ENCODE results near the gene TTYH3. TPM values are rescaled to one million over a fixed set of nuclear protein-coding genes. Genes with fewer than 3 reads are reported as not detected.

Gene TTYH3
- total and polyA plus RNA-seq, 9 of the 15 experiments (the other 6 are each of a cell fraction or from before 2014, with no cell fraction given): 0.01 to 5.5 (median 1.1) TPM

GRCh38 chr7:2698581-2699288 is 66.9 kb downstream of the TTYH3 start:
- Histone ChIP-seq H3K4me2 (ENCODE audit: insufficient read depth, low read length) (no peak overlapping the region), H4K20me1 (replicated peaks; ENCODE audit: control insufficient read depth, insufficient read depth, low read length) (peaks cover 3% of the 10 kb centered on the region), H3K79me2 (ENCODE audit: control insufficient read depth, insufficient read depth, low read length) (no peaks in the 10 kb centered on the region), H3K9ac (ENCODE audit: insufficient read depth in 1 of 2, low read depth in 2 of 2, low read length in 2 of 2) (peak overlapping the region in 1 of 2 experiments; percentile 61; a peak in 1 of 4 replicates), H3K27me3 (ENCODE audit: control insufficient read depth in 2 of 2, insufficient read depth in 2 of 2, low read length in 2 of 2) (peaks cover 36 to 58% of the 10 kb centered on the region in 2 experiments), H3K4me1 (replicated peaks in 1 of 2; ENCODE audit: control insufficient read depth in 2 of 2, insufficient read depth in 2 of 2, low read length in 2 of 2) (peaks cover 0 to 21% of the 10 kb centered on the region in 2 experiments; a peak in 1 of 5 replicates), H2AFZ (ENCODE audit: low read depth, low read length) (no peak overlapping the region), H3K27ac (ENCODE audit: extremely low read depth, low read depth, low read length) (no peak overlapping the region), H3K9me1 (ENCODE audit: control insufficient read depth, insufficient read depth, low read length) (no peaks in the 10 kb centered on the region), H3K9me3 (replicated peaks; ENCODE audit: control insufficient read depth, insufficient read depth, low read depth, low read length) (no peaks in the 10 kb centered on the region), H3K36me3 (ENCODE audit: control insufficient read depth, insufficient read depth, low read length) (no peaks in the 10 kb centered on the region), H3K4me3 (no peak overlapping the region)
- intact Hi-C loops (cut with micrococcal nuclease) (no loop called here), in situ Hi-C loops (cut with MboI) (no loop called here)
- WGBS (ENCODE audit: insufficient coverage, low coverage, missing lambda C conversion rate): 7% methylated on average over 18 of the region's 18 CpGs
- TF ChIP-seq ZNF316 (IDR thresholded peaks at IDR 0.05) (no peak), ZNF121 (CRISPR knock-in tag; conservative IDR thresholded peaks at IDR 0.05) (peak; percentile 68), CREB3 (tag; conservative IDR thresholded peaks at IDR 0.05; ENCODE audit: low read depth) (no peak)
- DNase-seq (ENCODE audit: extremely low read depth in 1 of 4, low spot score in 3 of 4): no peak
- ChIA-PET CTCF (ENCODE audit: low intra/inter-chr PET ratio) (no interaction called here), POLR2A (interaction anchor here (0.5 to 1.1 kb wide), 3 partner anchors 9 to 442 kb away, joined by 3 read pairs; no protein-coding TSS in a partner anchor)
- no peak for FAIRE-seq
- no TSS peak for BruUV-seq (replicated peaks)
- ATAC-seq: no peak

GRCh38 chr7:2699289-2699620 is 67.5 kb downstream of the TTYH3 start:
- DNase-seq (ENCODE audit: extremely low read depth in 1 of 4, low spot score in 3 of 4) (no peak), ATAC-seq (no peak), FAIRE-seq (no peak)
- H3K4me3 ChIP-seq: no peak overlapping the region
- BruUV-seq (replicated peaks): no TSS peak
- H3K4me2 ChIP-seq (ENCODE audit: insufficient read depth, low read length): no peak overlapping the region
- peak overlapping the region in 1 of 2 experiments; percentile 61; a peak in 1 of 4 replicates for H3K9ac ChIP-seq (ENCODE audit: insufficient read depth in 1 of 2, low read depth in 2 of 2, low read length in 2 of 2)
- peaks cover 0 to 21% of the 10 kb centered on the region in 2 experiments; a peak in 1 of 5 replicates for H3K4me1 ChIP-seq (replicated peaks in 1 of 2; ENCODE audit: control insufficient read depth in 2 of 2, insufficient read depth in 2 of 2, low read length in 2 of 2)
- TF ChIP-seq PPARD (CRISPR knock-in tag; IDR thresholded peaks at IDR 0.05): no peak
- TF ChIP-seq ZNF740 (CRISPR knock-in tag; IDR thresholded peaks at IDR 0.05): 0 out of 2 replicates have a peak, but pooled peaks have one; percentile 26
- no peak for TF ChIP-seq ZNF740 (tag; IDR thresholded peaks at IDR 0.05)
- no peaks in the 10 kb centered on the region for H3K79me2 ChIP-seq (ENCODE audit: control insufficient read depth, insufficient read depth, low read length)
- no peak overlapping the region for H2AFZ ChIP-seq (ENCODE audit: low read depth, low read length)
- in situ Hi-C loops (cut with MboI): no loop called here
- H3K9me1 ChIP-seq (ENCODE audit: control insufficient read depth, insufficient read depth, low read length): no peaks in the 10 kb centered on the region
- no peak overlapping the region for H3K27ac ChIP-seq (ENCODE audit: extremely low read depth, low read depth, low read length)
- H3K9me3 ChIP-seq (replicated peaks; ENCODE audit: control insufficient read depth, insufficient read depth, low read depth, low read length): no peaks in the 10 kb centered on the region
- ChIA-PET POLR2A (interaction anchor here (0.5 to 1.1 kb wide), 4 partner anchors 9 to 442 kb away, joined by 3 read pairs; no protein-coding TSS in a partner anchor), CTCF (ENCODE audit: low intra/inter-chr PET ratio) (no interaction called here)
- peaks cover 3% of the 10 kb centered on the region for H4K20me1 ChIP-seq (replicated peaks; ENCODE audit: control insufficient read depth, insufficient read depth, low read length)
- no peaks in the 10 kb centered on the region for H3K36me3 ChIP-seq (ENCODE audit: control insufficient read depth, insufficient read depth, low read length)
- WGBS (ENCODE audit: insufficient coverage, low coverage, missing lambda C conversion rate): 4% methylated on average over 12 of the region's 15 CpGs
- H3K27me3 ChIP-seq (ENCODE audit: control insufficient read depth in 2 of 2, insufficient read depth in 2 of 2, low read length in 2 of 2): peaks cover 36 to 58% of the 10 kb centered on the region in 2 experiments
- intact Hi-C loops (cut with micrococcal nuclease): no loop called here
